HG02938 (cell line): ENCODE data around the gene LSM11.

Experiments
- ATAC-seq: cut with Tn5 transposase; IDR thresholded peaks from one replicate; pipeline ENCODE4 v1.9.1; 2021; ENCODE audit warnings: mild to moderate bottlenecking, moderate library complexity; ENCODE audit not compliant: unreplicated experiment

Gene LSM11

GRCh38 chr5:157766902-157767301, 23.4 kb downstream of the LSM11 start:
- no peak for ATAC-seq

- no peak for ATAC-seq
Measured at GRCh38 chr5:157767689-157768088, 24.2 kb downstream of the LSM11 start.

- ATAC-seq, result no peak
Measured at GRCh38 chr5:157770665-157771064, 27.2 kb downstream of the LSM11 start.

- no peak for ATAC-seq
Measured at GRCh38 chr5:157772127-157772526, 28.6 kb downstream of the LSM11 start.

DNA sequence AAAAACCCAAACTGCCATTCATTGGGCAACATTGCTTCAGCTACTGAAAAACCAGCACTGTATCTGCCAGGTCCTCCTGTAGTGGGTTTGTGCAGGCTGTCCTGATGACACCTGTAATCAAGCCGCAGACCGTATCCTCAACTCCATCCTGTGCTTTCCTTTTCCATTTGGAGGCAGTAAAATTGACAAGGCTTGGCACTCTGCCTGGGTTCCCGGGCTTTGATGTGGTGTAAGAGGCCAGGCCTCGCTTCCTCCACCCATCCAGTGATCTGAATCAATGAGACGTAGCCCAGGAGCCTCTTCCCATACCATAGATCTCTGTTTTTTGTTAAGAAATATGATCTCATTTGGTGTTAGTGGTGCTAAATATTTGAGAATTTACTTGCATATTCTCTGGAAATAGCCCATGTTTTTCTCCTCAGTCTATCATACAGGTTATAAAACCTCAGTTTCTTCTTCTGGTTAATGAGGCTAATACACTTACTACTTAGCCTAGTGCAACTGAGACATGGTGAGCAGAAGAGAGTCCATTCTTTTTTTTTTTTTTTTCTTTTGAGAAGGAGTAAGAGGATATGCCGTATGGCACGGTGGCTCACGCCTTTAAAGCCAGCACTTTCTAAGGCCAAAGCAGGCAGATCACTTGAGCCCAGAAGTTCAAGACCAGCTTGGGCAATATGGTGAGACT, 34.8 kb downstream of the LSM11 start:
- ATAC-seq, result no peak

- no peak for ATAC-seq
Measured at GRCh38 chr5:157779221-157779620, 35.7 kb downstream of the LSM11 start.

- no peak for ATAC-seq
Measured at GRCh38 chr5:157785801-157786200, 42.3 kb downstream of the LSM11 start.

DNA sequence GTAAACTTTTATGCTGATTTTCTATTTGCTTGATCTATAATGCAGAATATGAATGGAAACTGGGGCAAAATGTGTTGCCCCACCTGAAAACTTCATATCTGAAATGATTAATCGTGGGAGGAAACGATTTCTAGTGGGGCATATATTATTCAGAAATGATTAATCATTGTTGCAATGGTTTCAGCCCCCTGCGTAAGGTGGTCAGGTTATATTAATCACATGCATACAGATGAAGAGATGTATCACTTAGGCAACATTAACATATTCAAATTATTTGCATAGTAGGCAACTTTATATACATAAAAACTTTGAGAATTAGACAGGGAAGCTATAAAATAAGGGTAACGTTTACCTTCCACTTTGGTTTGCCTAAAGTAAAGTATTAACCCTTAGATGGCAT, 49.8 kb downstream of the LSM11 start:
- ATAC-seq, result no peak

DNA sequence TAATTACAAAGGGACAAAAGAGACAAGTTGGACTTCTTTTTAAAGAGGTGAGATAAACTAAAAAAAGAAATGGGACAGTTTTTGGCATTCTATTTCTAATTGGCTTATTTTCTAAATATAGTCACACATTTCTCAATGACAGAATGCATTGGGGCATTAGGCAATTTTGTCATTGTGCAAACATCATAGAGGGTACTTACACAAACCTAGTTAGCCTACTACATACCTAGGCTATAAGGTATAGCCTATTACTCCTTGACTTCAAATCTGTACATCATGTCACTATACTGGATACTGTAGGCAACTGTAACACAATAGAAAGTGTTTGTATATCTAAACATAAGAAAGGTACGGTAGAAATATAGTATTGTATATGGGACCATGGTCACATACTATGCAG, 56.1 kb downstream of the LSM11 start:
- no peak for ATAC-seq

GRCh38 chr5:157800137-157800536, 56.6 kb downstream of the LSM11 start:
- ATAC-seq, result no peak

GRCh38 chr5:157802736-157803135, 59.2 kb downstream of the LSM11 start:
- ATAC-seq, result no peak

GRCh38 chr5:157808043-157808442, 64.5 kb downstream of the LSM11 start:
- ATAC-seq, result no peak
